MM.1S (cell line): ENCODE data around the gene PROX1.
A peak's percentile ranks its signal among the peaks of the same experiment; 100 is the strongest.

ENCODE experiments used
- DNase-seq: peaks from one replicate; pipeline ENCODE4 v3.0.0-alpha.2; 2015
- H2AFZ ChIP-seq: fragments of 300-600 bp; sonication (generic); 2 replicates; pipeline ENCODE4 v1.6.0; 2016; ENCODE audit warnings: antibody characterized with exemption, low read length
- H3F3A ChIP-seq: fragments of 300-600 bp; sonication (generic); 2 replicates; pipeline ENCODE4 v1.6.1; 2016; ENCODE audit warnings: mild to moderate bottlenecking, antibody characterized with exemption, low read length, moderate library complexity, mixed read lengths; ENCODE audit not compliant: insufficient read depth
- H3K27ac ChIP-seq: fragments of 300-600 bp; sonication (generic); 2 replicates; pipeline ENCODE4 v1.5.1; 2016; ENCODE audit warnings: mild to moderate bottlenecking, low read length
- H3K27me3 ChIP-seq: fragments of 300-600 bp; sonication (generic); replicated peaks from 2 replicates; pipeline ENCODE4 v1.6.0; 2016; ENCODE audit warnings: low read length; ENCODE audit not compliant: insufficient read depth
- H3K36me3 ChIP-seq: fragments of 300-600 bp; sonication (generic); replicated peaks from 2 replicates; pipeline ENCODE4 v1.6.1; 2016; ENCODE audit warnings: mild to moderate bottlenecking, low read length, mixed read lengths; ENCODE audit not compliant: insufficient read depth
- H3K4me1 ChIP-seq: fragments of 300-600 bp; sonication (generic); 2 replicates; pipeline ENCODE4 v1.6.1; 2016; ENCODE audit warnings: low read length, mixed read lengths
- H3K4me2 ChIP-seq: fragments of 300-600 bp; sonication (generic); 2 replicates; pipeline ENCODE4 v1.6.0; 2016; ENCODE audit warnings: low read depth, low read length
- H3K4me3 ChIP-seq: fragments of 300-600 bp; sonication (generic); 2 replicates; pipeline ENCODE4 v1.5.1; 2016; ENCODE audit warnings: low read length, mixed read lengths
- H3K79me2 ChIP-seq: fragments of 300-600 bp; sonication (generic); 2 replicates; pipeline ENCODE4 v1.6.1; 2016; ENCODE audit warnings: mixed run types, low read length, mixed read lengths
- H3K9ac ChIP-seq: fragments of 300-600 bp; sonication (generic); 2 replicates; pipeline ENCODE4 v1.6.1; 2016; ENCODE audit warnings: low read length, mixed read lengths
- H3K9me2 ChIP-seq: fragments of 300-600 bp; sonication (generic); replicated peaks from 2 replicates; pipeline ENCODE4 v1.6.1; 2016; ENCODE audit warnings: mild to moderate bottlenecking, low read length, mixed read lengths; ENCODE audit not compliant: insufficient read depth
- H3K9me3 ChIP-seq: fragments of 300-600 bp; sonication (generic); replicated peaks from 2 replicates; pipeline ENCODE4 v1.6.1; 2016; ENCODE audit warnings: mild to moderate bottlenecking, low read length, mixed read lengths; ENCODE audit not compliant: insufficient read depth
- H4K20me1 ChIP-seq: fragments of 300-600 bp; sonication (generic); 2 replicates; pipeline ENCODE4 v1.6.1; 2016; ENCODE audit warnings: mild to moderate bottlenecking, low read length, moderate library complexity, mixed read lengths; ENCODE audit not compliant: insufficient read depth
- CTCF ChIP-seq: fragments of 300-600 bp; sonication (generic); IDR thresholded peaks from 2 replicates; pipeline ENCODE4 v1.5.1; 2016; ENCODE audit warnings: antibody characterized with exemption, low read length, mixed read lengths
- EZH2 ChIP-seq: fragments of 300-600 bp; sonication (generic); optimal IDR thresholded peaks from 2 replicates; pipeline ENCODE3; 2017; ENCODE audit warnings: low read depth, mild to moderate bottlenecking, antibody characterized with exemption, low read length, mixed read lengths
- EZH2phosphoT487 ChIP-seq: fragments of 300-600 bp; sonication (generic); IDR thresholded peaks from 2 replicates; pipeline ENCODE4 v1.6.1; 2018; ENCODE audit warnings: antibody characterized with exemption, low read length

Gene PROX1

GRCh38 chr1:213994888-213995287 lies 7.1 kb downstream of the PROX1 start:
- H3K9ac ChIP-seq = no peak overlapping the region
- TF ChIP-seq EZH2phosphoT487 (no peak), CTCF (no peak), EZH2 (no peak)
- H3K4me1 ChIP-seq = peaks cover 10% of the 10 kb centered on the region
- no peaks in the 10 kb centered on the region for H3K27me3 ChIP-seq
- H3K4me2 ChIP-seq = no peak overlapping the region
- H3K9me2 ChIP-seq = no peaks in the 10 kb centered on the region
- no peaks in the 10 kb centered on the region for H3K9me3 ChIP-seq
- no peak overlapping the region for H3K4me3 ChIP-seq
- no peaks in the 10 kb centered on the region for H4K20me1 ChIP-seq
- H3K27ac ChIP-seq = no peak overlapping the region
- no peak overlapping the region for H2AFZ ChIP-seq
- no peaks in the 10 kb centered on the region for H3K79me2 ChIP-seq
- H3F3A ChIP-seq = peaks cover 20% of the 10 kb centered on the region
- H3K36me3 ChIP-seq = no peaks in the 10 kb centered on the region
- DNase-seq = no peak

GRCh38 chr1:213995603-213996002 lies 7.8 kb downstream of the PROX1 start:
- Histone ChIP-seq H3F3A (peaks cover 13% of the 10 kb centered on the region; the same call in 1 of the 2 replicates), H3K79me2 (no peaks in the 10 kb centered on the region), H4K20me1 (no peaks in the 10 kb centered on the region), H3K4me2 (no peak overlapping the region), H3K27me3 (no peaks in the 10 kb centered on the region), H3K27ac (no peak overlapping the region), H3K4me1 (peaks cover 5% of the 10 kb centered on the region), H2AFZ (no peak overlapping the region), H3K9me2 (no peaks in the 10 kb centered on the region), H3K9ac (no peak overlapping the region), H3K4me3 (no peak overlapping the region), H3K36me3 (no peaks in the 10 kb centered on the region), H3K9me3 (no peaks in the 10 kb centered on the region)
- no peak for DNase-seq
- TF ChIP-seq CTCF = no peak
- no peak for TF ChIP-seq EZH2phosphoT487
- no peak for TF ChIP-seq EZH2

- peak overlapping the region; percentile 45 for H3K4me3 ChIP-seq
- H2AFZ ChIP-seq = 0 out of 2 replicates have a peak overlapping the region, but pooled peaks have one; percentile 16
- H4K20me1 ChIP-seq = no peaks in the 10 kb centered on the region
- no peaks in the 10 kb centered on the region for H3K4me1 ChIP-seq
- DNase-seq = no peak
- no peak for TF ChIP-seq EZH2phosphoT487
- no peak for TF ChIP-seq EZH2
- no peak for TF ChIP-seq CTCF
- no peaks in the 10 kb centered on the region for H3K27me3 ChIP-seq
- H3K9ac ChIP-seq = peak overlapping the region; percentile 28; the same call in 1 of the 2 replicates
- peak overlapping the region; percentile 63; the same call in 1 of the 2 replicates for H3K27ac ChIP-seq
- peaks cover 9% of the 10 kb centered on the region; the same call in 1 of the 2 replicates for H3F3A ChIP-seq
- H3K4me2 ChIP-seq = peak overlapping the region; percentile 59
- no peaks in the 10 kb centered on the region for H3K79me2 ChIP-seq
- H3K9me3 ChIP-seq = no peaks in the 10 kb centered on the region
- H3K36me3 ChIP-seq = no peaks in the 10 kb centered on the region
- H3K9me2 ChIP-seq = no peaks in the 10 kb centered on the region
These were observed 8.7 kb downstream of the PROX1 start for GRCh38 chr1:213996320-213997037.
